NT2/D1 (cell line): ENCODE results near the gene AKT1.

Source experiments
- DNase-seq: peaks from one replicate; pipeline ENCODE4 v3.0.0-alpha.2; 2011; ENCODE audit warnings: low read depth, low spot score
- H3K27me3 ChIP-seq: 2 replicates; pipeline ENCODE4 v1.6.0; 2011; ENCODE audit warnings: mild to moderate bottlenecking; ENCODE audit not compliant: insufficient read length, insufficient read depth
- H3K36me3 ChIP-seq: 2 replicates; pipeline ENCODE4 v1.6.1; 2011; ENCODE audit warnings: mild to moderate bottlenecking, low read length, mixed read lengths; ENCODE audit not compliant: insufficient read depth, insufficient read length
- H3K4me1 ChIP-seq: 2 replicates; pipeline ENCODE4 v1.5.1; 2011; ENCODE audit not compliant: insufficient read depth, insufficient read length
- H3K4me3 ChIP-seq: 2 replicates; pipeline ENCODE4 v1.5.1; 2011; ENCODE audit warnings: low read depth; ENCODE audit not compliant: insufficient read length
- H3K9ac ChIP-seq: 2 replicates; pipeline ENCODE4 v1.6.0; 2011; ENCODE audit warnings: low read depth; ENCODE audit not compliant: insufficient read length
- H3K9me3 ChIP-seq: 2 replicates; pipeline ENCODE4 v1.5.1; 2011; ENCODE audit warnings: mild to moderate bottlenecking, low read length; ENCODE audit not compliant: insufficient read depth
- SUZ12 ChIP-seq: IDR thresholded peaks from 2 replicates; pipeline ENCODE4 v1.6.1; 2011; ENCODE audit not compliant: insufficient read length, insufficient read depth; ENCODE audit errors: extremely low read depth
- YY1 ChIP-seq: IDR thresholded peaks from 2 replicates; pipeline ENCODE4 v1.6.1; 2011; ENCODE audit not compliant: insufficient read length, insufficient read depth
- ZNF274 ChIP-seq: IDR thresholded peaks from 2 replicates; pipeline ENCODE4 v1.6.1; 2011; ENCODE audit warnings: mild to moderate bottlenecking, low read depth, low read length

The AKT1 gene

DNA sequence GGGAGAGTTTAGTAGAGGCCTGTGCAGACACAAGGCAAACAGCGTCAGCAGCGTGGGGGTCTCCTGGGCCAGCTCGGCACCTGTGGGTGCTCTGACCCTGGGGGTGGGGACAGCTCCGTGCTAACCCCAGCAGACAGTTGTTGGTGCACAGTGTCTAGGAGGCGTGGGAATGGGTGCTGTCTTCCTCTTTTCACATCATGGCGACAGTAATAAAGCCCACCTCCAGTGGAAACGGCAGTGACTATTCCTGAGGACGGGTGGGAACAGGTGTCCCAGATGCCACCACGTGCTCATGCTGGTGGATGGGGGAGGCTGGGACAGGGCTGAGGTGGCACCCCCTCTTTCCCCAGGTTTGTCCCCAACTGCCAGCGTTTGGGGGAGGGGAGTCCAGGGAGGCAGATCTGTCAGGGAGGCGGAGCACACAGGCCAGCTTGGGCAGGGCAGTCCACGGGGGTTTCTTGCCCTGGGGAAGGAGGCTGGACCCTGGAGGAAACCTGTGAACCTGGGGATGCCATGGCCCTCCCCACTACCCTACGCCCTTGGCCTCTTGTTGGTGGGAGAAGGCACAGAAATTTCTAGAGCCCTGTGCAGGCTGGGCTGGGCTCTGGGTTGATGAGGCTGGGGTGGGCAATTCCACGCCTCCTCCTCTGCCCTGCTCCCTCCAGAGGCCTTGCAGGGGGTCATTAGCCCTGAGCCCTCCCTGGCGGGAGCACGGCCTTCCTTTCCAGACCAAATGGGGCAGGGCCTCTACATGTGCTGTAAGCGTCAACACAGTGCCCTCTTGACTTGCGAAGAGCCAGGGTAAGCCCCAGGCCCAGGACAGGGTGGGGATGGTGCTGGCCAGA is 9.2 kb upstream of the AKT1 start:
- no peak for DNase-seq
- Histone ChIP-seq H3K9me3 (no peaks in the 10 kb centered on the region), H3K9ac (no peak overlapping the region), H3K36me3 (peaks cover 12% of the 10 kb centered on the region), H3K4me1 (peaks cover 20% of the 10 kb centered on the region), H3K27me3 (peaks cover 19% of the 10 kb centered on the region), H3K4me3 (no peak overlapping the region)
- no peak for TF ChIP-seq ZNF274
- TF ChIP-seq SUZ12: no peak
- TF ChIP-seq YY1: no peak

DNA sequence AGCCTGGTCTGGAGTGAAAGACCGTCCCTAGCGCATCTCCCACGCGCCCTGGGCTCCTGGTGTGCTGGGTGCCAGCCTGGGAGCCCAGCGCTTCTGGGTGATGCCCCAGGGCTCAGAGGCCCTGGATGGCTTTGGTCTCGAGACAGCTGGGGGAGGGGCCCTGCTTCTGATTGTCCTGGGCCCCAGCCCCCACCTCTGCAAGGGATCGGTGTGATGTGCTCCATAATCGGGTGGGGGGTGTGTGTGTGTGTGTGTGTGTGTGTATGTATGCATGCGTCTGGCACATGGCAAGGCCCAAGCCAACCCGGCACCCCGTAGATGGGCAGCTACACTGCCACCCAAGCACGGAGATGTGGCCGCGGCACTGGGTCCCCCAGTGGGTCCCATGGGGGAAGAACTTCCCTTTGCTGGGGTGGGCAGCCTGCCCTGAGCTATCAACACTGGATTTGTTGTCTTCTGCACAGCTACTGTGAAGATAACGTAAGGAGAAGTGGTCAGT is 8.4 kb upstream of the AKT1 start:
- Histone ChIP-seq H3K4me1 (peaks cover 20% of the 10 kb centered on the region), H3K36me3 (peaks cover 12% of the 10 kb centered on the region), H3K9ac (no peak overlapping the region), H3K9me3 (no peaks in the 10 kb centered on the region), H3K27me3 (peaks cover 19% of the 10 kb centered on the region), H3K4me3 (no peak overlapping the region)
- TF ChIP-seq ZNF274: no peak
- no peak for TF ChIP-seq YY1
- no peak for TF ChIP-seq SUZ12
- no peak for DNase-seq

DNA sequence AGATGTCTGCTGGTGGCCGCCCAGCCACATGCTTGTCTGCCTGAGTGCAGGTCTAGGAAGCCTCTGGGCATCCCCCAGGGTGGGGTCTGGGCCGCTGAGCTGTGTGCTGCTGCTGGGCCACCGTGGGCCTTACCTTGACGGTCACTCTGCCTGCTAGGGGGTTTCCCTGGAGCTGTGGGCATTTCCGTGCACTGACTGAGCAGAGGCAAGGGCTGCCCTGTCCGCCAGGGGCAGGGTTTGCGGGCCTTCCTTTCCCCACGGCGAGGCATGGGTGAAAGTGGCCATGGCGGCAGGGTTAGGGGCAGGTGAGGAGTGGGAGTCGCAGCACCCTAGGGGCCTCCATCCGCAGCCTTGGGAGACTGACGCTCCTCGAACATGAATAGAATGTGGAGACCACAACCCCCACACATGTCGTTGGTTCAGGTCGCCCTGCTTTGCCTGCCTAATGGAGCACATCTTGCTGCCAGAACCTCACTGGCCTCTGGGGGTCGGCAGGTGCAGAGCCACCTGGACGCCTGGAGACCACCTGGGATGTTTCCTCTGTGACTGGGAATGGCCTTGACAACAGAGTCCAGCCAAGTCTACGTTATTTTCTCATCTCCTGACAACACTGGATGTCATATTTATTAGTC is 7.8 kb upstream of the AKT1 start:
- no peaks in the 10 kb centered on the region for H3K9me3 ChIP-seq
- no peak for DNase-seq
- H3K9ac ChIP-seq: no peak overlapping the region
- H3K36me3 ChIP-seq: peaks cover 12% of the 10 kb centered on the region
- H3K27me3 ChIP-seq: peaks cover 24% of the 10 kb centered on the region
- TF ChIP-seq YY1 (no peak), SUZ12 (no peak), ZNF274 (no peak)
- H3K4me1 ChIP-seq: peaks cover 25% of the 10 kb centered on the region
- no peak overlapping the region for H3K4me3 ChIP-seq

DNA sequence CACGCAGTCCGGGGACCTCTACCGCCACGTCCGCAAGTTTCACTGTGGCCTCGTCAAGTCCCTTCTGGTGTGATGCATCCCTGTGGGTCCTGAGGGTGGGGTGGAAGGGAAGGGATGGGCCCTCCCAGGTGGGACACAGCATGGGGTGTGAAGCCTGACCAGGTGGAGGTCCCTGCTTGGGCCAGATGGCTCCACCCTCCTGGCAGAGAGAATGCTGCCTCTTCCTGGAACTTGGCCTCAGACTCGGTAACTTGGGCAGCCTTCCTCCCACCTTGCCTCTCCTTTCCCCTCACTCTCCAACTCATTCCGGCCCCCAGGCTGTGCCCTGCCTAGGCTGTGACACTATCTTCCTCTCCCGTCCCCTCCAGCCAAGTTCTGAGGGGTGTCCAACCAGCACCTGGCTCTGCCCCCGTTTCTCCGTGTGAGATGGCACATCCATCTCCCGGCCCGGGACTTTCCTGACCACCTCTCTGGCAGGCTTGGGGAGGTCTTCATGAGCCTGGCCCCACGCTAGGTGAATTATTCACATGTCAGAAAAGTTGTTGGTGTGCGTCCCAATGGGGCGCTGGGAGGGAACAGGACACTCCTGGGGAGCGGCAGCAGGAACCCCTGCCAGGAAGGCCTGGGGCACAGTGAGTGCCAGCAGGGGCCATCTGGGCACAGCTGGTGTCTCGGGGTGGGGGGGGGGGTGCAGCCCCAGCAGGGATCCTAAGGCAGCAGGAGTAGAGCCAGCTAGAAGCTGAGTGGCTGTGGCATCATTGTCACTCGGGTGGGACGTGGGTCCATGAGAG is 7.0 kb upstream of the AKT1 start:
- peaks cover 31% of the 10 kb centered on the region for H3K27me3 ChIP-seq
- no peaks in the 10 kb centered on the region for H3K9me3 ChIP-seq
- peaks cover 32% of the 10 kb centered on the region for H3K4me1 ChIP-seq
- H3K36me3 ChIP-seq: peaks cover 12% of the 10 kb centered on the region
- no peak for DNase-seq
- TF ChIP-seq SUZ12: no peak
- TF ChIP-seq ZNF274: no peak
- TF ChIP-seq YY1: no peak
- no peak overlapping the region for H3K9ac ChIP-seq
- H3K4me3 ChIP-seq: no peak overlapping the region

GRCh38 chr14:104801520-104802393 is 6.2 kb upstream of the AKT1 start:
- DNase-seq: no peak
- TF ChIP-seq YY1: no peak
- TF ChIP-seq ZNF274: no peak
- no peak for TF ChIP-seq SUZ12
- Histone ChIP-seq H3K9me3 (no peaks in the 10 kb centered on the region), H3K4me1 (peaks cover 40% of the 10 kb centered on the region), H3K27me3 (peaks cover 31% of the 10 kb centered on the region), H3K9ac (peak overlapping the region; percentile 58), H3K4me3 (peak overlapping the region; percentile 53), H3K36me3 (peaks cover 12% of the 10 kb centered on the region)

DNA sequence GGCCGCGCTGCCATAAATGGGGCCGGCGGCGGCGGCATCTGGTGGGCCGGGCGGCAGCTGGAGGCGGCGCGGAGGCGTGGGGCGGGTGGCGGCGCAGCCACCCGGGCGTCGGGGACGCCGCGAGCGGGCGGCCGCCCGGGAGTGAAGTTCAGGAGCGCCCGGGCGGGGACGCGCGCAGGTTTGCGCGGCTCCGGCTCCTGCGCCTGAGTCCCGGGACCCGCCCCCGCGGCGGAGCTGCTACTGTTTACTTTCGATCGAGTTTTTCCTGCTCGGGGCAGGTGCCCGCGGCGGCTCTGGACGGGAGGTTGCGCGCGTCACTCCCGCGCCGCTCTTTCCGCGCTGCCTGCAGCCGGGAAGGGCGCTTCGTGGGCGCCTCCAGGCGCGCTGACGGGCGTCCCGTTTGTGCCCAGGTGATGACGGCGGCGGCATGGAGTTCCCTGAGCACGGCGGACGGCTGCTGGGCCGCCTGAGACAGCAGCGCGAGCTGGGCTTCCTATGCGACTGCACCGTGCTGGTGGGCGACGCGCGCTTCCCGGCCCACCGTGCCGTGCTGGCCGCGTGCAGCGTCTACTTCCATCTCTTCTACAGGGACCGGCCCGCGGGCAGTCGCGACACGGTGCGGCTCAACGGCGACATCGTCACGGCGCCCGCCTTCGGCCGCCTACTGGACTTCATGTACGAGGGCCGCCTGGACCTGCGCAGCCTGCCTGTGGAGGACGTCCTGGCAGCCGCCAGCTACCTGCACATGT is 5.4 kb upstream of the AKT1 start, which contains the start of gene ZBTB42:
Gene ZBTB42 (plus strand): TSS at position 331 of the 749 bp plus-strand sequence. CDS start 97 bp downstream, at position 428.
- no peaks in the 10 kb centered on the region for H3K9me3 ChIP-seq
- peak within 1 kb of the TSS; percentile 64 for H3K4me3 ChIP-seq
- H3K4me1 ChIP-seq: peaks cover 44% of the 10 kb centered on the region
- DNase-seq: no peak
- peak within 1 kb of the TSS; percentile 85 for H3K9ac ChIP-seq
- TF ChIP-seq ZNF274 (no peak), SUZ12 (no peak), YY1 (no peak)
- peaks cover 12% of the 10 kb centered on the region for H3K36me3 ChIP-seq
- H3K27me3 ChIP-seq: peaks cover 33% of the 10 kb centered on the region
